DMS 273 (cell line): ENCODE results near the gene HSD3B7.

Experiments used
- DNase-seq: peaks from one replicate; lab custom pipeline; 2025; ENCODE audit not compliant: unreplicated experiment; lab: John Stamatoyannopoulos, UW

Gene HSD3B7

DNA sequence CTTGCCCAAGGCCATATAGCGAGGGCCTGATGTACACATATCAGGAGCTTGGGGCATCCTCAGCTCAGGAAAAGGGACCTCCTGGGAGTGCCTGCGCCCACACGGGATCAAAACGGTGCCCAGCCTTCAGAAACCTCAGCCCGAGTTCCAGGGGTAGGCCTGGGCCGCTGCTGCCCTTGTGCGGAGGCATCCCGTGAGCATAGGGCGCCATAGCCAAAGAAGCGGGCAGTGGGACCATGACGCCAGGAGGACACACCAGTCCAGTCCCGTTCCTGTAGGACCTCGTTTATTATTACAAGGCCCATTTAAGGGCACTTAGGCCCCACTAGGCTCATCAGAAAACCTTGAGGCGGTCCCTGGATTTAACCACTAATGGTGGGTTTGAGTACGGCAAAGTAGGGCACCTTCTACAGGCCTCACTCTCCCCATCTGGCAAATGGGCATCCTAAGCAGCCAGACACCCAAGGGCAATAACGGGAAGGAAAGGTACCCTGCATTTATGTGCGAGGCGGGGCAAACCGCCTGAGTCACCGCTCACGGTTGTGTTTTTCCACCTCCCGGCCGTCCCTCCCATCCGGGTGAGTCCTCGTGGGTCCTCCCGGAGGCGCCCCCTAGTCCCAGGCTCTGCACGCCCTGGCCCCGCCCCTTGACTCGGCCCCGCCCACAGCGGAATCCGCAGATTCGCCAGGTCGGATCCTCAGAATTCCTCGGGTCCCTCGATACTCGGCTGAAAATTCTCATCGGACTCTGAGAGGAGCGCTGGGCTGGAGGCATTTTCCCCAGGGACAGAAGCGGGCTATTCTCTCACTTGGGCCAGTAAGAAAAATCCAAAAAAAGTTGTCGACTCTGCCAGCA is 28.2 kb upstream of the HSD3B7 start:
- DNase-seq, result peak; percentile 91

DNA sequence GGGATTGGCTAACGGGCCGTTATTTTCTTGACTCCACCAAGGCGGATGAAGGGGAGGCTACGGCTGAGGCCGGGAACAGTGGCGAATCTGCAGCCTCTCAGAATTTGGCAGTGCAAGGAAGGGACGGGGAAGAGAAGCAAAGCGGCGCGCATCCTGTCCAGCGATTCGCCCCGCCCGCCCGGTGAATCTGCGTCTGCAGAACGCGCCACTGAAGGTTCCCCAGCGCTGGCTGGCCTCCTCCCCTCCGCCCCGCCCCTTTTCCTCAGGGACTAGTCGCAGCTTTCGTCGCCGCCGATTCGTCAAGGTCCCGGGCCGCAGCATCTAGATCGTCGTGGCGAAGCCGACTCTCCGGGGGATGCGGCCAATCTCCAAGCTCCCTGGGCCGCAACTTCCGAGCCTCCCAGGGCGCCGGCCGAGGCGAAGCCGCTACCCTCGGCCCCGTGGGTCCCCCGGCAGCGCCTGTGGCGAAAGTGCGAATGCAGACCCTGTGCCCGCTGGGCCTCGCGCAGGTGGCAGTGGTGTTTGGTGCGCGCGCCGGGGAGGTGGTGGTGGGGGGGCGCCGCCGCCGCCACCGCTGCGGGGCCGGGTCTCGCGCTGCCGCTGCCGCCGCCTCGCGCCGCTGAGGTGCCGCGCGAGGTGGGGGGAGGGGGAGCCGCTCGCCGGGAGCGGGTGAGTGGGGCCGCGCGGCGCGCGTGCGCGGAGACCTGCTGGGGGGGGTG is 27.4 kb upstream of the HSD3B7 start, which contains the start of gene SETD1A:
Gene SETD1A (plus strand): TSS at position 299 of the 719 bp plus-strand sequence. CDS start 978 bp downstream, outside the sequence.
- DNase-seq, result peak; percentile 99

DNA sequence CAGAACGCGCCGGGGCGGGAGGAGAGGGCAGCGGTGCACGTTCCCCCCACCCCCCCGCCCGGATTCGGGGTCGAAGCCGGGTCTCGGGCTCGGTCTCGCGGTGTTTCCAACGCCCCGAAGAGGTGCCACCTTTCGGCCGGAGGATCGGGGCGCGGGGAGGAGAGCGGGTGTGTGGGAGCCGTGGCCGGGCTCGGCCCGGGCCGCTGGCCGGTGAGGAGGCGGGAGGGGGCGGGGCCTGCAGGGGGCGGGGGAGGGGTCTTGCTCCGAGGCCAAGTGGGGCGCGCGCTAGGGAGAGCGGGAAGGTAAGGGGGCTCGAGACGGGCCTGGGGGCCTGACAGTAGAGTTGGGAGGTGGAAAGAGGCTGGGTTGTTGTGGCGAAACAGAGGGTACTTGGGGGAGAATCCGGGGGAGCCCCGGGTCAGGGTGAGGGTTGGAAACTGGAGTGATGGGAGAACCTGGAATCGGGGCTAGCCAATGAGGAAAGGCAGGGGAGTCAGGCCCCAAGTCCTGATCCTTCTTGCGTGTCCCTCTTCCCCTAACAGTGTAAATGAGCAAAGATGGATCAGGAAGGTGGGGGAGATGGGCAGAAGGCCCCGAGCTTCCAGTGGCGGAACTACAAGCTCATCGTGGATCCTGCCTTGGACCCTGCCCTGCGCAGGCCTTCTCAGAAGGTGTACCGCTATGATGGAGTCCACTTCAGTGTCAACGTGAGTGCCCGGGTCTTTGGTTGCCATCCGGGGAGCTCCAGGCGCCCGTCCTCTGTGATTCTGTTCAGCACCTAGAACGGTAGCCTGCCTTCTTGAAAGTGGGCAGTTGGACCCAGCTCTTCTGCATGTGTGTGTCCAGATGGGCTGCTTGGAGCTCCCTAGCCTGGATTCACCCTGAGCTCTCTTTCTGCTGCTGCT is 26.6 kb upstream of the HSD3B7 start:
- DNase-seq, result peak; percentile 89

DNA sequence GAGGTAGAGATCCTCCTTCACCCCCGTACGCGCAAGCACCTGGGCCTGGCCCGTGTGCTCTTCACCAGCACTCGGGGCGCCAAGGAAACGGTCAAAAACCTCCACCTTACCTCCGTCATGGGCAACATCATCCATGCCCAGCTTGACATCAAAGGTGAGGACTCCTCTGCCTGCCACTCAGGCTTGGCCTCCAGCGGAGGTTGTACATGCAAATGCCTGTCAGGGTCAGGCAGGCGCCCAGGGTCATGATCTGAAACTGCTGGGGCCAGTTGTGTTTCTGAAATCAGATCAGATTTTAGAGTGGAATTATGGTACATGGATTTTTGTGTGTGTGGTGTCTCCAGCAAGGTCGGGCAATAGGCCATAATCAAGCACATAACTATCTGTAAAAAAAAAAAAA is 23.6 kb upstream of the HSD3B7 start:
- DNase-seq, result no peak

DNA sequence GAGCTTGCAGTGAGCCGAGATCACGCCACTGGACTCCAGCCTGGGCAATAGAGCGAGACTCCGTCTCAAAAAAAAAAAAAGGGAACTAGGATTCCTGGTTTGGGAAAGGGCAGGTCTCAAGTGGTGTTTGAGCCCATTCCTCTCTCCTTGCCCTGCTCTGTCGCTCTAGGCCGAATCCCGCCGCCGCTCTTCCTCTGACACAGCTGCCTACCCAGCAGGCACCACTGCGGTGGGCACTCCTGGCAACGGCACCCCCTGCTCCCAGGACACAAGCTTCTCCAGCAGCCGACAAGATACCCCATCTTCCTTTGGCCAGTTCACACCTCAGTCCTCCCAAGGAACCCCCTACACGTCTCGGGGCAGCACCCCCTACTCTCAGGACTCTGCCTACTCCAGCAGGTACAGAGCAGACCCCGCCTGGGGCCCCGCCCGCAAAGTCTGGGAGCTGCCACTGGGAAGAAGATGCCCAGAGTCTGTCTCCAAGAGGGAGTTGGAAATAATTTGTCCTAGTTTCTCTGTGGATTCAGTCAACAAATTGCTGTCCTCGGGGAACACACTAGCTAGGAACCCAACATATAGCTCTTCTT is 21.0 kb upstream of the HSD3B7 start:
- no peak for DNase-seq

DNA sequence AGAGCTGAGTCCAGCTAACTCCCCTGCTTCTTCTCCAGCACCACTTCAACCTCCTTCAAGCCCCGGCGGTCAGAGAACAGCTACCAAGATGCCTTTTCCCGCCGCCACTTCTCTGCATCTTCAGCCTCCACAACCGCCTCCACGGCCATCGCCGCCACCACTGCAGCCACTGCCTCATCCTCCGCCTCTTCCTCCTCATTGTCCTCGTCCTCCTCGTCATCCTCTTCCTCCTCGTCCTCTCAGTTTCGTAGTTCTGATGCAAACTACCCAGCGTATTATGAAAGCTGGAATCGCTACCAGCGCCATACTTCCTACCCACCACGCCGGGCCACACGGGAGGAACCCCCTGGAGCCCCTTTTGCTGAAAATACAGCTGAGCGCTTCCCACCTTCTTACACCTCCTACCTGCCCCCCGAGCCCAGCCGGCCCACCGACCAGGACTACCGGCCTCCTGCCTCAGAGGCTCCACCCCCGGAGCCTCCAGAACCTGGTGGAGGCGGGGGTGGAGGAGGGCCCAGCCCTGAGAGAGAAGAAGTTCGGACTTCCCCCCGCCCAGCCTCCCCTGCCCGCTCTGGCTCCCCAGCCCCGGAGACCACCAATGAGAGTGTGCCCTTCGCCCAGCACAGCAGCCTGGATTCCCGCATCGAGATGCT is 20.3 kb upstream of the HSD3B7 start:
- DNase-seq, result no peak

DNA sequence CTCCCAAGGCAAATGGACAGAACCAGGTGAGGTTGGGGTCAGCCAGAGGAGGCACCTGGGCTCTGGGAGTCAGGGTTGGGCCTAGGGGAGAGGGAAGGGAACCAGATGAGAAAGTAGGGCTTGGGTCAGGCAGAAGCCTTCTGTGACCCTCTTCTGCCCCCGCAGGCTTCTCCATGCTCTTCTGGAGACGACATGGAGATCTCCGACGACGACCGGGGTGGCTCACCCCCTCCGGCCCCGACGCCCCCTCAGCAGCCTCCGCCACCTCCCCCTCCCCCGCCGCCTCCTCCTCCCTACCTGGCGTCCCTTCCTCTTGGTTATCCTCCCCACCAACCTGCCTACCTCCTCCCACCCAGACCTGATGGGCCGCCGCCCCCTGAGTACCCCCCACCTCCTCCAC is 19.6 kb upstream of the HSD3B7 start:
- no peak for DNase-seq

DNA sequence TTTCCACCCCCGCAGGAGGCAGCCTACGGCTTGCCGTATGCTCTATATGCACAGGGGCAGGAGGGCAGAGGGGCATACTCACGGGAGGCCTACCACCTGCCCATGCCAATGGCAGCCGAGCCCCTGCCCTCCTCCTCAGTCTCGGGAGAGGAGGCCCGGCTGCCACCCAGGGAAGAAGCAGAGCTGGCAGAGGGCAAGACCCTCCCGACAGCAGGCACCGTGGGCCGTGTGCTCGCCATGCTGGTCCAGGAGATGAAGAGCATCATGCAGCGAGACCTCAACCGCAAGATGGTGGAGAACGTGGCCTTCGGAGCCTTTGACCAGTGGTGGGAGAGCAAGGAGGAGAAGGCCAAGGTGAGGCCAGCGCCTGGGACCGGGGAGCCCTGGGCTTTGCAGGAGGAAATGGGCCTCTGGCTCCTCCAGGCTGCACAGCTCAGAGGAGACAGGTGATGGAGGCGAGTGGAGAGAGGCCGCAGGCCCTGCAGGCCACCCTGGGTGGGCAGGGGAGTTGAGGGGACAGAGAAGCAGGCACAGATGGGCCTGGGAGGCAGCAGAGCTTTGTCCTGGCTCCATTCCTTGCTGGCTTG is 18.9 kb upstream of the HSD3B7 start:
- no peak for DNase-seq

DNA sequence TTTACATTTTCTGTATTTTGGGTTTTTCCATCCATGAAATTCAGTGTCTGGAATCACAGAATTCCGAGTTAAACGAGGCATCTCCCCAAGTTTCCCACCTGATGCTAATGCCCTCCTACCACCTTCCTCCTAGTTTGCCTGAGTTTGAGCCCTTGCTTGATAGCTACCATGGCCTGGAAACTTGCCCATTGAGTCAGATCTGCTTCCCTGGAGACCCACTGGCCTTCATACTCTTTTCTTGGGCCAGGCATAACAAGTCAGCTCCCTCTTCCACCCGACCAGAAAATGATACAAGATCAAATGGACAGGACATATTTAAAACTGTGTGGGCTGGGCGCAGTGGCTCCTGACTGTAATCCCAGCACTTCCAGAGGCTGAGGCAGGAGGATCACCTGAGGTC is 17.2 kb upstream of the HSD3B7 start:
- no peak for DNase-seq

DNA sequence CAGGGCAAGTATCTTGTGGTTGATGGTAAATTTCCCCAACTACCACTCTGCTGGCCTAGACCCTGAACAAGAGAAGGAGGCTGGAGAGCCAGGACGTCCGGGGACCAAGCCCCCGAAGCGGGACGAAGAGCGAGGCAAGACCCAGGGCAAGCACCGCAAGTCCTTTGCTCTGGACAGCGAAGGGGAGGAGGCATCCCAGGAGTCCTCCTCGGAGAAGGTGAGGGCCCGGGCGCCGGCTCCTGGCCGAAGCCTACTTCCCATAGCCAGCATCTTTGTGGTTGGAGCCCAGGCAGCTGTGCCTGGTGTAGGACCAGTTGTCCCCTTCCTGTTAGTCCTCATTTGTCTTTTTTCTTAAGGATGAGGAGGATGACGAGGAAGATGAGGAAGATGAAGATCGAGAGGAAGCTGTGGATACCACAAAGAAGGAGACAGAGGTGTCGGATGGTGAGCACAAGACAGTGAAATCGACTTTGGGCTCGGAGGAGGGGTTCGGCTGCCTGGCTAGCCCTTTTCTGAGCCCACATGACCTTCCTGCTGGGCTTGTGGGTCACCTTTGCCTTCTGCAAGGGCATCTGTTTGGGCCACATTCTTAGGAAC is 15.7 kb upstream of the HSD3B7 start:
- no peak for DNase-seq

DNA sequence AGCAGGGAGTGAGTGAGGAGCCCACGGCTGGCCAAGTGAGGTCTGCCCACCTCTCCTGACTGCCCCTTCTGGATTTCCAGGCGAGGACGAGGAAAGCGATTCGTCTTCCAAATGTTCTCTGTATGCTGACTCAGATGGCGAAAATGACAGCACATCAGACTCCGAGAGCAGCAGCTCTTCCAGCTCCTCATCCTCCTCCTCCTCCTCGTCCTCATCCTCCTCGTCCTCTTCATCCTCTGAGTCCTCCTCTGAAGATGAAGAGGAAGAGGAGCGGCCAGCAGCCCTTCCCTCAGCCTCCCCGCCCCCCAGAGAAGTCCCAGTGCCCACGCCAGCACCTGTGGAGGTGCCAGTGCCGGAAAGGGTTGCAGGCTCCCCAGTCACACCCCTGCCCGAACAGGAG is 13.7 kb upstream of the HSD3B7 start:
- DNase-seq, result no peak

DNA sequence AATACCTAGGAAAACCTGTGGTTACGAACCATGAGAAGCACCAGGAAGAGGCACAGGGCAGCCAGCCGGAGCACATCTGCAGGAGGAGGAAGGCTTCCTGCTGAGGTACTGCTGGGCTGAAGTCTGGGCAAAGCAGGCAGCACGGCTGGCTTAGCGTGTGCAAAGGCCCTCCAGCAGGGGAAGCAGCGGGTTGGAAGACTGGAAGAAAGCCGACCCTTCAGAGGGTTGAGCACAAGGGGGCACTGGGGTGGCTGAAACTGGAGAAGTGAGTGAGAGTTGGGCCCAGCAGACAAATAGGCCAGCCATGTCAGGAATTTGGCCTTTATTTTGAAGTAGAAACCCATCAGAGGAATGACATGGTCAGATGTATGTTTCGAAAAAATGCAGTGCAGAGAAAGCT is 12.1 kb upstream of the HSD3B7 start:
- peak; percentile 55 for DNase-seq

DNA sequence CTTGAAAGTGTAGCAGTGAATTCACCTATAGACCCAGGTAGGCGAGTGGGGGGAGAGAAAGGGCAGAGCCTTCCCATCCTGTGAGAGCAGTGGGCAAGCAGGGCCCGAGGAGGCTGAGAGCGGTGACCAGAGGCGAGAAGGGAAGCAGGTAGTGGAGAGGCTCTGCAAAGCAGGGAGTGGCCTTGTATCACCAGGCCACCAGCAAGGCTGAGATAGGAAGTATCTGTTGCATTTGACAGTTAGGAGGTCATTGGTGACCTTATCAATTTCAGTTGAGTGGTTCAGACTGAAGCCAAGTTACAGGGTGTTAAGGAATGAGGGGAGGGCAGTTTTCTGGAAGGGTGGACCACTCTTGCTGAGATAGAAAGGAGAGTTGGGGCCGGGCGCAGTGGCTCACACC is 10.7 kb upstream of the HSD3B7 start:
- DNase-seq, result no peak

DNA sequence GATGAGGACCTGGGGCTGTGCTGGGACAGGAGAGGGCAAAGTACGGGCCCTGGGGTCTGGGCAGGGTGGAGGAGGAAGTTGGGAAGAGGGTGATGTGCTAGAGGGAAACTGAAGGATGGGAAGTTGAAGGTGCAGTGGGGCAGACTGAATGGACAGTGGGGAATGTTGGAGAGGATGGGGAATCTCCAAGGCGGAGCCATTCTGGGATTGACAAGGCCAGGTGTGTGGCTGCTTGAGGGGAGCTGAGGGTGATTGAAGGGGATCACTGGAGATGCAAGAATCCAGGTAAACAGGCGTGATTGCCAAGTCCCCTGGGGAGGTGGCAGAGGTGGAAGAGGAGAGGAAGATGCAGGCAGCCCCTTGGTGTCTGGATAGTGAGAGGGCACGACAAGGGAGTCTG is 8.5 kb upstream of the HSD3B7 start:
- no peak for DNase-seq

DNA sequence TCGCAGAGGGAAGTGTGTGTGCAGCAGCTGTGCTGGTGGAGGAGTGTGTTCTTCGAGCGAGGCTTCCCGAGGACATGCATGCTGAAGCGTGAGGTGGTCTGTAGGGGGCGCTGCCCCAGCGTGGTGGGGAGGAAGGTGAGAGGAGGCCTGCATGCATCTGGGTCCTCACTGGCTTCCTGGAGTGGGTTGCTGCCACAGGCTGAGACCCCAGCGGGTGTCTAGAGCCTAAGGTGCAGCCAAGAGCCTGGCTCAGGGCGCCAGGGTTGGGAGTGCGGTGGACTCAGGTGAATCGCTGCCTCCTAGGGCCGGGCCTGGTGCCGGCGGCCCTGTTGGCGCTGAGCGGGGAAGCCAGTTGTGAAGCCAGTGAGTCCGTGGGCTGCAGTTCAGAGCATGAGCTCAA is 7.5 kb upstream of the HSD3B7 start:
- DNase-seq, result peak; percentile 63

DNA sequence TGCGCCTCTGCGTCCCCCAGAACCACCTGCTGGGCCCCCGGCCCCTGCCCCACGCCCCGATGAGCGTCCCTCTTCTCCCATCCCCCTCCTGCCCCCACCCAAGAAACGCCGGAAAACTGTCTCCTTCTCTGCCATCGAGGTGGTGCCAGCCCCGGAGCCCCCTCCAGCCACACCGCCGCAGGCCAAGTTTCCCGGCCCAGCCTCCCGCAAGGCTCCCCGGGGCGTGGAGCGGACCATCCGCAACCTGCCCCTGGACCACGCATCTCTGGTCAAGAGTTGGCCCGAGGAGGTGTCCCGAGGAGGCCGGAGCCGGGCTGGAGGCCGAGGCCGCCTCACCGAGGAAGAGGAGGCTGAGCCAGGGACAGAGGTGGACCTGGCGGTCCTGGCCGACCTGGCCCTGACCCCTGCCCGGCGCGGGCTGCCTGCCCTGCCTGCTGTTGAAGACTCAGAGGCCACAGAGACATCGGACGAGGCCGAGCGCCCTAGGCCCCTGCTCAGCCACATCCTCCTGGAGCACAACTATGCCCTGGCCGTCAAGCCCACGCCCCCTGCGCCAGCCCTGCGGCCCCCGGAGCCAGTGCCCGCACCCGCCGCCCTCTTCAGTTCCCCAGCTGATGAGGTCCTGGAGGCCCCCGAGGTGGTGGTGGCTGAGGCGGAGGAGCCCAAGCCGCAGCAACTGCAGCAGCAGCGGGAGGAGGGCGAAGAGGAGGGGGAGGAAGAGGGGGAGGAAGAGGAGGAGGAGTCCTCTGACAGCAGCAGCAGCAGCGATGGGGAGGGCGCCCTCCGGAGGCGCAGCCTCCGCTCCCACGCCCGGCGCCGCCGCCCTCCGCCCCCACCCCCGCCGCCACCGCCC is 5.6 kb upstream of the HSD3B7 start:
- no peak for DNase-seq

DNA sequence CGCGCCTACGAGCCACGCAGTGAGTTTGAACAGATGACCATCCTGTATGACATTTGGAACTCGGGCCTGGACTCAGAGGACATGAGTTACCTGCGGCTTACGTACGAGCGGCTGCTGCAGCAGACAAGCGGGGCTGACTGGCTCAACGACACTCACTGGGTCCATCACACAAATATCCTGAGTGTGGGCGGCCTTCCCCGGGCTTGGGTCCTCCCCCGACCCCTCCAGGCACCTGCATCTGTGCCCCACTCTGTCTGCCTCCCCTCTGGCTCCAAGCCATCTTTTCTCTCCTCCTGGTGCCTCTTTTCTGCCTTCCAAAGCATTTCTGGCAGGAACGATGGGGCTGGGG is 5.0 kb upstream of the HSD3B7 start:
- no peak for DNase-seq

DNA sequence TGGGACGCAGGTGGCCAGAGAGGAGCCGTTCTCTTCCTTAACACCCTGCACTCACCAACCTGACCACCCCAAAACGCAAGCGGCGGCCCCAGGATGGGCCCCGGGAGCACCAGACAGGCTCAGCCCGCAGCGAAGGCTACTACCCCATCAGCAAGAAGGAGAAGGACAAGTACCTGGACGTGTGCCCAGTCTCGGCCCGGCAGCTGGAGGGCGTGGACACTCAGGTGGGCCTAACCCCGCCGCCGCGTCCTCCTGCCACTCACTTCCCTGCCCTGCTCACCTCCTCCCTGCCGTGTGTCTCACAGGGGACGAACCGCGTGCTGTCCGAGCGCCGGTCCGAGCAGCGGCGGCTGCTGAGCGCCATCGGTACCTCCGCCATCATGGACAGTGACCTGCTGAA is 4.6 kb upstream of the HSD3B7 start:
- DNase-seq, result no peak

DNA sequence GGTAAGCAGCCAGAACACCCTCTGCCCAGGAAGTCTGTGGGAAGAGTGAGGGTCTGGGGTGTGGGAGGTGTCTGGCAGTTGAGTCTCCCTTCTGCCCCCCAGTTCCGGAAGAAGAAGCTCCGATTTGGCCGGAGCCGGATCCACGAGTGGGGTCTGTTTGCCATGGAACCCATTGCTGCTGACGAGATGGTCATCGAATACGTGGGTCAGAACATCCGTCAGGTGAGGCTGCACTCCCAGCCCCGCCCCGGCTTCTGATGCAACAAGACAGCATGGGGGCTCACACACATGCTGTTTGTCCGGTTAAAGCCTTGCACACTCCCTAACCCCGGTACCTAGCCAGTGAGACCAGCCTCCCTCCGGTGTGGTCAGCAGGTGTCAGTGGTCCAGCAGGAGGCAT is 4.0 kb upstream of the HSD3B7 start:
- no peak for DNase-seq
